ENCODE measurements around the gene ADGRG7. TPM values are rescaled to one million over a fixed set of nuclear protein-coding genes. Genes with fewer than 3 reads are reported as not detected.
"Not testable (repeated sequence)": the region's sequence is repeated elsewhere in the genome, so short reads cannot be mapped to it uniquely, and the experiment has no call there.

Gene ADGRG7
- total RNA-seq, 1 donor from 2014 or later = not detected

DNA sequence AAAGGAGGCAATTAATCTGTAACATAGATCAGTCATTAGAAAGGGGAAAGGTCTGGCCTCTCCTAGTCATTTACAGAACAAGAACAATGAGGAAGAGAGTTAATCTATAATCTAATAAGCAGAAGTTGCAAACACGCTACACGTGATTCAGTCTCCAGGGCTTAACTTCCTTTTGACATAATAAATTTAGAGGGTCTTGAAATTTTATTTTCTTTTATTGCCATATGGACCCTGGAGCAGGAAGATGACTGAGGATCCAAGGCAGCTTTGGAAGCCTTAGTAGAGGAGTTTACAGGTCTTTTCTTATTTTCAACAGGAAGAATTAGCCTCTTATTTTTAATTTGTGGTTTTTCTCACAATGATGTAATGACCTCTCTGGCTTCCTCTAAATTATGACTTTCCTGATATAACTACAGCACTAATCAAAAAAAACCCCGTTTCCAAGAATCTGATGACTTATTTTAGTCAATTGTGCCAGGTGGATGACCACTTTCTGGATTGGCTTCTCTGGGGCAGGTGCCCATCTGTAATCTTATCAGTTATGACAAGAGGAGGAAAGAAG is 32.2 kb downstream of the ADGRG7 start:
- Mint-ChIP-seq H3K36me3 (ENCODE audit: low read depth) (peaks cover 2% of the 10 kb centered on the region), H3K27ac (no peak overlapping the region), H3K4me3 (no peak overlapping the region), H3K27me3 (peaks cover 16% of the 10 kb centered on the region), H3K4me1 (peaks cover 3% of the 10 kb centered on the region), H3K9me3 (peaks cover 8% of the 10 kb centered on the region)
- intact Hi-C loops (cut with micrococcal nuclease) = no loop called here
- DNase-seq = no peak

DNA sequence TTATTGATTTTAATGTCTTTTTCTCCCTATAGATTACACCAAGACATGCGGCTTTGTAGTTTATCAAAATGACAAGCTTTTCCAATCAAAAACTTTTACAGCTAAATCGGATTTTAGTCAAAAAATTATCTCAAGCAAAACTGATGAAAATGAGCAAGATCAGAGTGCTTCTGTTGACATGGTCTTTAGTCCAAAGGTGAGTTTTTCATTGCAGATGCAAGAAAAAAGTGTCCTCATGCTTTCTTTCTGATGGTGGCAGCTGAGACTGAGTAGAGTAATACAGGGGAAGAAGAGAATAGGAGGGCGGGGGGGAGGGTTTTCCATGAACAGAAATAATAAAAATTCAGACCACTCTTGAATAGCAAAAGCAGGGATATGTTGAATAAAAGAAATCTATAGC is 36.5 kb downstream of the ADGRG7 start:
- peaks cover 8% of the 10 kb centered on the region for H3K27me3 Mint-ChIP-seq
- no peak overlapping the region for H3K27ac Mint-ChIP-seq
- no peak overlapping the region for H3K4me3 Mint-ChIP-seq
- H3K4me1 Mint-ChIP-seq = peaks cover 10% of the 10 kb centered on the region
- intact Hi-C loops (cut with micrococcal nuclease) = no loop called here
- H3K36me3 Mint-ChIP-seq (ENCODE audit: low read depth) = no peaks in the 10 kb centered on the region
- no peaks in the 10 kb centered on the region for H3K9me3 Mint-ChIP-seq
- DNase-seq = no peak

DNA sequence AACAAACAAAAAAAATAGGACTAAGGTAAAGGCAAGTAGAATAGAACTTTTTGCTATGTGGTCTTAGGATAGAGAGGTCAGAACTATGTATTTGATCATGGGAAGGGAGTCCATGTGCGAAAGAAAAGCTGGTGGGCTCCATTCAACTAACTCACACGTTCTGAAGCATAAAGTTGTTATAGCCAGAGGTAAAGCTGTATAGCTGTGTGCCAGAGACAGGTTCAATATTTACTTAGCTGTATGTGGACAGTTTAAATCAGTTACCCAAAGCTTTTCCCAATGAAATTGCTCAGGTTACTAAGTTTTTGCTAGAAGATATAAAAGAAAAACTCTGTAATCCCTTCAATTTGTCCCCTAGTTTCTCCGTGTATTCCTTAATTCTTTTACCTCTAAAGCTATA is 37.8 kb downstream of the ADGRG7 start:
- Mint-ChIP-seq H3K36me3 (ENCODE audit: low read depth) (no peaks in the 10 kb centered on the region), H3K27me3 (peaks cover 8% of the 10 kb centered on the region), H3K9me3 (no peaks in the 10 kb centered on the region), H3K27ac (no peak overlapping the region), H3K4me3 (no peak overlapping the region), H3K4me1 (peaks cover 12% of the 10 kb centered on the region)
- intact Hi-C loops (cut with micrococcal nuclease) = no loop called here
- DNase-seq = no peak

DNA sequence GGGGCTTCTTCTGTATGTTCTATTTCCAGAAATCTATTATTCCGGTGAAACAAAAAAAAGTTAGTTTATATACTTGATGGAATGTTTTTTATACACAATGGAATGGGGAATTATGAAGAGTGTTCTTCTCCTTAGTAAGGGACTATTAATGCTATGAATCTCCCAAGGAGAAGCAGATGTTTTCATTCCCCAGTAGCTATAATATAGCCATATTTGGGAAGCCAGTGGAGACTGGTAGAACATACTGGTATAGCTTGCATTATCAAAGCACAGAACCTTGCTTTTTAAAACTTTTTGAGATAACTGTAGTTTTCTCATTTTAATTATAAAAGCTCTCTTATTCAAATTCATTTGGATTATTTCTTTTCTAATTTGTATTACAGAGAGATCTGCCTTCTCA is 38.3 kb downstream of the ADGRG7 start:
- Mint-ChIP-seq H3K36me3 (ENCODE audit: low read depth) (no peaks in the 10 kb centered on the region), H3K4me3 (no peak overlapping the region), H3K27ac (no peak overlapping the region), H3K27me3 (peaks cover 8% of the 10 kb centered on the region), H3K4me1 (peaks cover 12% of the 10 kb centered on the region), H3K9me3 (no peaks in the 10 kb centered on the region)
- no peak for DNase-seq
- intact Hi-C loops (cut with micrococcal nuclease) = no loop called here

DNA sequence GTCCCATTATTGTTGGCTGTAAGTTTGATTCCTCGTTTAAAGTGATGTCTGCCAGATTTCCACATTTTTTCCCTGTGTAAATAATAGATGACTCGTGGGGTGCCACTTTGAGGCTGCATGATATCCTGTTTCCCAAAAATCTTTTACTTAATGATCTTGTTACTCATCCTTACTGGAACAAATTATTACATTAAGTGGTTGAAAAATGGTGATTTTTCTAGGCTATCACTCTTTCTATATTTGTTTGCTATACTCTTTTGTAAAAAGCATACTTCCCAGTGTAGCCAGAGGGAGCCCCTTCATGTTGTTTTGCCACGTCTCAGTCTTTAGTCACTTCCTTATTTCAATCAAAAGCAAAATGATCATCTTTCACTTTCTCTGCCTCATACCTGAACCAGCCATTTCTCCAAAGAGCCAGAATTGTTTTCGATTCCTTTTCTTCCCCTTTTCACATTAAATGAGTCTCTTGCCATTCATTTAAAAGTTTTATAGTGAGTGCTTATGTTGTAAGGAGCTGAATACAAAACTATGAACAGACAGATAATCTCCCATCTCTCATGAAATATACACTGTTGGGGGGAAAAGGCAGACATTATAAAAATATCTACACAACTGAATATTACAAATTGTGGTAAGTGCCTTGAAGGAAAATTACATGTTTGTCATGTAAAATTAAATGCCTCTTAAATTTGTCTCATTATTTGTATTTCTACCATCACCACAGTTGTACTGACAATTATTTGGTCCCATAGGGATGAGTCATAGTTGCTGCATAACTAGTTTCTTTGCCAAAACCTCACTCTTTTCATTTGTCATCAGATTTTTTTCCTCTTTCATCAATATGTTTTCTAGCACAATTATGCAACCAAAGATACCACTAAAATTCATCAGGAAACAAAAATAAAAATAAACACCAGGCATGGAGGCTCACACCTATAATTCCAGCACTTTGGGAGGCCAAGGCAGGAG is 41.5 kb downstream of the ADGRG7 start:
- peak overlapping the region; percentile 58 for H3K4me3 Mint-ChIP-seq
- intact Hi-C loops (cut with micrococcal nuclease) = loop anchor here (1.0 to 2.0 kb wide), 4 partner anchors 14 to 730 kb away; partner anchors contain the start of gene TFG
- peak overlapping the region; percentile 75 for H3K27ac Mint-ChIP-seq
- H3K27me3 Mint-ChIP-seq = peaks cover 2% of the 10 kb centered on the region
- DNase-seq = peak; percentile 73
- H3K36me3 Mint-ChIP-seq (ENCODE audit: low read depth) = no peaks in the 10 kb centered on the region
- H3K4me1 Mint-ChIP-seq = peaks cover 12% of the 10 kb centered on the region
- no peaks in the 10 kb centered on the region for H3K9me3 Mint-ChIP-seq

DNA sequence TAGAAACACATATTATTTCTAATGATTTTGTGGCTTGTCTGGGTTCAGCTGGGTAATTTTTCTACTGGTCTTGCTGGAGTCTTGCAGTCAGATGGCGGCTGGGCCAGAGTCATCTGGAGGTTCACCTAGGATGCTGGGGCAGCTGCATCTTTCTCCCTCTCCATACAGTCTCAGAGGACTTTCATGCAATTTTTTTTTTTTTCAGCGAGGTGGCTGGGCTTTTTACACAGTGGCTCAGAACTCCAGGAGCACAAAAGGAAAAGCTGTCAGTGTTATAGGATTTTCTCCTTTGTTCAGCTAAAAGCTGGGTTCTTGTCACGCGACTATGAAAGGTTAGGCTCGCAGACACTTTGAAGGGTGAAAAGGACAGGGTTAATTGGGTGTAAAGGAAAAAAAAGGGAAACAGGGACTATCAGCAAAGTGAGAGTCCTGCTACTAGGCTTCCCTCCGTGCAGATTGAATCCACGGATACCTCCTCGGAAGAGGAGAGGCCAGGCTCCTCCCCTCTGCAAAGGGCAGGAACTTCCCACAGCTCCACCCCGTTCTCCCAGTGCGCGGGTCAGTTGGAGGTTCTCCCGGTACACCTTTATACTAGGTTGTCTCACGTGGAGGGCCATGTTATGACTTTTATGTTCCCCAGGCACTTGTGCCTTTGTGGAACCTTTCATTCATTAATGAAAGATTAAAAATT is 44.3 kb downstream of the ADGRG7 start:
- Mint-ChIP-seq H3K9me3 (no peaks in the 10 kb centered on the region), H3K4me3 (no peak overlapping the region), H3K36me3 (ENCODE audit: low read depth) (no peaks in the 10 kb centered on the region), H3K27me3 (peaks cover 2% of the 10 kb centered on the region), H3K27ac (no peak overlapping the region), H3K4me1 (peaks cover 12% of the 10 kb centered on the region)
- intact Hi-C loops (cut with micrococcal nuclease) = no loop called here
- DNase-seq = no peak

DNA sequence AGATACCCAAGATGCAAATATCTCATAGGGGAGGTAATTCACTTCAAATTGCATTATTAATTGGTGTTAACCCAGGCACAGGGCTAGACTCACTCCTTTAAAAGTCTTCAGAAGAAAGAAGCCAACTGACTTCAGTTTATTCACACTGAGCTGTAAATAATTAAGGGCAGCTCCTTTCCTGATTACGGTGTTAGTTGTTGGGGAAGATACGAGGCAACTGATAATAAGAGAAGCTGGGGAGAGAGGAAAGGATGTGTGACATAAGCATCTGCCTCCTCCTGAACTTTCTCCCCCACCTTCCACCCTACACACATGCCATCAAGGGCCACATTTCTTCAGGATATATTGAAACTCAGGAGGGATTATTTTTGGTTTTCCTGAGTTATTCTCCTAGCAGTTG is 47.5 kb downstream of the ADGRG7 start:
- no peaks in the 10 kb centered on the region for H3K36me3 Mint-ChIP-seq (ENCODE audit: low read depth)
- peaks cover 2% of the 10 kb centered on the region for H3K27me3 Mint-ChIP-seq
- no peaks in the 10 kb centered on the region for H3K9me3 Mint-ChIP-seq
- H3K27ac Mint-ChIP-seq = no peak overlapping the region
- H3K4me3 Mint-ChIP-seq = no peak overlapping the region
- intact Hi-C loops (cut with micrococcal nuclease) = no loop called here
- peak; percentile 49 for DNase-seq
- H3K4me1 Mint-ChIP-seq = no peaks in the 10 kb centered on the region

DNA sequence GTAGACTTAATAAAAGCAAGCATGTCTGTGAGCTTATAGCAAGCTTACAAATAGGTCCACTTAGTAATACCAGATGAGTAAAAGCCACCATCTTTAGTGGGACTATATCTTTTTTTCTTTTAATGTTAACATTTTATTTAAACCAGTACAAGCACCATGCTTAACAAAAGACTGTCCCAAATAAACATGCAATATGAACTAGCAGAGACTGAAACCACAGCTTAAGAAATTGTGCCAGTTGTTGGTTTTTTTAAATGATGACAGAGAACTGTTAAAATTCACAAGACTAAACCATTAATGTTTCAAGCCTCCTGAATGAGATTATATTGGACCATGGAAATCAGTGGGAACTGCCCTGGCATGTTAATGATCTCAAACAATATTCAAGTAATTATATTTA is 51.9 kb downstream of the ADGRG7 start:
- H3K4me1 Mint-ChIP-seq = peaks cover 26% of the 10 kb centered on the region
- DNase-seq; H3K9me3 Mint-ChIP-seq; H3K27me3 Mint-ChIP-seq; H3K27ac Mint-ChIP-seq; H3K4me3 Mint-ChIP-seq; intact Hi-C loops (cut with micrococcal nuclease); H3K36me3 Mint-ChIP-seq (ENCODE audit: low read depth): not testable (repeated sequence)

DNA sequence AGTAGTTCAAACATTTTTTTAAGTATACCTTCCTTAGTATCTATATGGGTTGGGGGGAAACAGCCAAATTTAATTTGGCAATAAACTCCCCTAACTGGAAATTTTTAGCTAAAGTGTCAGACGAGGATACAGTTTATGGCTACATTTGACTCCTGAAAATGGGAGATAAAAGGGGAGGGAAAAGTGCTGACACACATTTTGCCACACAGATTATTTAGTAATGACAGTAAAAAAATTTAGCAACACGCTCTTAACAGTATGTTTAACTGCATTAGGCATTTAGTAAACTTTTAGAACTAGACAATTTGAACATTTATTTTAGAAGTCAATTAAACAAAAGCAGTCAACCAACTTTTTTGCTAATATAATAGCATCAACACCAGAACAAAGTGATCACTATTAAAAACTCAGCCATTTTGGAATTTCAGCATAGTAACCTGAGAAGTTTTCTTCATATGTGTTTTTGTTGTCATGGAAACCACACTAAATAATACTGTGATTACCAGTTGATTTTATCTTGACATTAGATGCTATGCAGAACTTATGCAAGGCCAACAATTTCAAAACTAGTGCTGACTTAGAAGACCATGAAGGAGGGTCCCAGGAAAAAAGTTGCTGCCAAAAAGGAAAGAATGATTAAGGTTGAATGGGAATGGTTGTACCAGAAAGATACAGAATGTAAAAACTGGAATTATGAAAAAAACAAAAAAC is 52.9 kb downstream of the ADGRG7 start:
- Mint-ChIP-seq H3K27me3 (peaks cover 2% of the 10 kb centered on the region), H3K36me3 (ENCODE audit: low read depth) (no peaks in the 10 kb centered on the region), H3K27ac (peak overlapping the region; percentile 23), H3K4me1 (peaks cover 27% of the 10 kb centered on the region), H3K9me3 (peaks cover 3% of the 10 kb centered on the region), H3K4me3 (no peak overlapping the region)
- intact Hi-C loops (cut with micrococcal nuclease) = no loop called here
- no peak for DNase-seq

DNA sequence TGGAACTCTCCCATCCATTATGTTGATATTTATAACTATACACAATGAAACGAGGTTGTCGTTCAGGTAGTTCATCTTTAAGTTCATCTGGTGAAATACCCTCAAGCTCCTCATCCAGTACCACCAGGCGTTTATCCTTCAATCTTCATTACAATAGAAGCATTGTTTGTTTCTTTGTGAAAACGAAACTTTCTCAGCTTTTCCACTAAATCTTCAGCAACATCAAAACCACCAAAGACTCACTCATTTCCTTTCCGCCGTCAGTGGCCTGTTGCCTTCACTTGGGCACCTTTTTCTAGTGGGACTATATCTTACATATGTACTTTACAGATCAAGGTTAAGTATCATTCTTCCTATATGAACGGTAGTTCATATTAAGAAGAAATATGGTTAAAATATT is 55.8 kb downstream of the ADGRG7 start:
- Mint-ChIP-seq H3K27ac (peak overlapping the region; percentile 81), H3K9me3 (peaks cover 6% of the 10 kb centered on the region), H3K27me3 (no peaks in the 10 kb centered on the region), H3K4me1 (peaks cover 27% of the 10 kb centered on the region), H3K4me3 (peak overlapping the region; percentile 59), H3K36me3 (ENCODE audit: low read depth) (no peaks in the 10 kb centered on the region)
- DNase-seq = peak; percentile 86
- intact Hi-C loops (cut with micrococcal nuclease) = loop anchor here (1.0 to 5.0 kb wide), 4 partner anchors 14 to 854 kb away; no protein-coding TSS in a partner anchor

DNA sequence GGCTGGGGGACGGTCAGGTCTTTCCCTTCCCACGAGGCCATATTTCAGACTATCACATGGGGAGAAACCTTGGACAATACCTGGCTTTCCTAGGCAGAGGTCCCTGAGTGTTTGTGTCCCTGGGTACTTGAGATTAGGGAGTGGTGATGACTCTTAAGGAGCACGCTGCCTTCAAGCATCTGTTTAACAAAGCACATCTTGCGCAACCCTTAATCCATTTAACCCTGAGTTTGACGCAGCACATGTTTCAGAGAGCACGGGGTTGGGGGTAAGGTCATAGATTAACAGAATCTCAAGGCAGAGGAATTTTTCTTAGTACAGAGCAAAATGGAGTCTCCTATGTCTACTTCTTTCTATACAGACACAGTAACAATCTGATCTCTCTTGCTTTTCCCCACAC is 57.3 kb downstream of the ADGRG7 start:
- H3K4me3 Mint-ChIP-seq; H3K27me3 Mint-ChIP-seq; DNase-seq; H3K27ac Mint-ChIP-seq; H3K36me3 Mint-ChIP-seq (ENCODE audit: low read depth): not testable (repeated sequence)
- Mint-ChIP-seq H3K9me3 (peaks cover 20% of the 10 kb centered on the region), H3K4me1 (peaks cover 27% of the 10 kb centered on the region)
- intact Hi-C loops (cut with micrococcal nuclease) = loop anchor here (5.0 kb wide), 1 partner anchor 64 kb away; no protein-coding TSS in a partner anchor

DNA sequence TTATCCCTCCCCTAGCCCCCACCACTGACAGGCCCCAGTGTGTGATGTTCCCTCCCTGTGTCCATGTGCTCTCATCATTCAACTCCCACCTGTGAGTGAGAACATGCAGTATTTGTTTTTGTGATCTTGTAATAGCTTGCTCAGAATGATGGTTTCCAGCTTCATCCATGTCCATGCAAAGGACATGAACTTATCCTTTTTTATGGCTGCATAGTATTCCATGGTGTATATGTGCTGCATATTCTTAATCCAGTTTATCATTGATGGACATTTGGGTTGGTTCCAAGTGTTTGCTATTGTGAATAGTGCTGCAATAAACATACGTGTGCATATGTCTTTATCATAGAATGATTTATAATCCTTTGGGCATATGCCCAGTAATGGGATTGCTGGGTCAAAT is 57.9 kb downstream of the ADGRG7 start:
- DNase-seq; H3K4me3 Mint-ChIP-seq; H3K27ac Mint-ChIP-seq; H3K27me3 Mint-ChIP-seq; H3K36me3 Mint-ChIP-seq (ENCODE audit: low read depth): not testable (repeated sequence)
- peaks cover 20% of the 10 kb centered on the region for H3K9me3 Mint-ChIP-seq
- H3K4me1 Mint-ChIP-seq = peaks cover 27% of the 10 kb centered on the region
- intact Hi-C loops (cut with micrococcal nuclease) = loop anchor here (5.0 kb wide), 1 partner anchor 65 kb away; no protein-coding TSS in a partner anchor

DNA sequence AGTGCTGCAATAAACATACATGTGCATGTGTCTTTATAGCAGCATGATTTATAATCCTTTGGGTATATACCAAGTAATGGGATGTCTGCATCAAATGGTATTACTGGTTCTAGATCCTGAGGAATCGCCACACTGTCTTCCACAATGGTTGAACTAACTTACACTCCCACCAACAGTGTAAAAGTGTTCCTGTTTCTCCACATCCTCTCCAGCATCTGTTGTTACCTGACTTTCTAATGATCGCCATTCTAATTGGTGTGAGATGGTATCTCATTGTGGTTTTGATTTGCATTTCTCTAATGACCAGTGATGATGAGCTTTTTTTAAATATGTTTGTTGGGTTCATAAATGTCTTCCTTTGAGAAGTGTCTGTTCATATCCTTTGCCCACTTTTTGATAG is 61.6 kb downstream of the ADGRG7 start:
- H3K4me3 Mint-ChIP-seq; H3K27ac Mint-ChIP-seq; H3K36me3 Mint-ChIP-seq (ENCODE audit: low read depth): not testable (repeated sequence)

More for the DNA sequence above, 61.6 kb downstream of the ADGRG7 start:
- Mint-ChIP-seq H3K9me3 (peaks cover 25% of the 10 kb centered on the region), H3K27me3 (peaks cover 28% of the 10 kb centered on the region)
- intact Hi-C loops (cut with micrococcal nuclease); H3K4me1 Mint-ChIP-seq; DNase-seq: not testable (repeated sequence)
